ENCODE data around the gene UMODL1.

The UMODL1 gene

GRCh38 chr21:42171091-42172053, 100.3 kb downstream of the UMODL1 start:
- no peak for DNase-seq (ENCODE audit: low read depth)
- TF ChIP-seq CTCF (IDR thresholded peaks at IDR 0.05; ENCODE audit: low read depth, low read length) (no peak), MYC (IDR thresholded peaks at IDR 0.05; ENCODE audit: low read depth, low read length) (no peak), POLR2A (IDR thresholded peaks at IDR 0.05; ENCODE audit: extremely low read depth, insufficient read length) (no peak), MAX (IDR thresholded peaks at IDR 0.05; ENCODE audit: low read depth, low read length) (no peak)
- H3K4me3 ChIP-seq (ENCODE audit: low read depth, low read length), result no peak overlapping the region

- TF ChIP-seq MAX (IDR thresholded peaks at IDR 0.05; ENCODE audit: low read depth, low read length), result no peak
- TF ChIP-seq CTCF (IDR thresholded peaks at IDR 0.05; ENCODE audit: low read depth, low read length), result no peak
- no peak for TF ChIP-seq POLR2A (IDR thresholded peaks at IDR 0.05; ENCODE audit: extremely low read depth, insufficient read length)
- no peak for TF ChIP-seq MYC (IDR thresholded peaks at IDR 0.05; ENCODE audit: low read depth, low read length)
- H3K4me3 ChIP-seq (ENCODE audit: low read depth, low read length), result no peak overlapping the region
- no peak for DNase-seq (ENCODE audit: low read depth)
These were observed 101.7 kb downstream of the UMODL1 start for GRCh38 chr21:42172596-42173483.

GRCh38 chr21:42174173-42174572, 103.1 kb downstream of the UMODL1 start:
- TF ChIP-seq MAX (IDR thresholded peaks at IDR 0.05; ENCODE audit: low read depth, low read length) (no peak), CTCF (IDR thresholded peaks at IDR 0.05; ENCODE audit: low read depth, low read length) (no peak), POLR2A (IDR thresholded peaks at IDR 0.05; ENCODE audit: extremely low read depth, insufficient read length) (no peak), MYC (IDR thresholded peaks at IDR 0.05; ENCODE audit: low read depth, low read length) (no peak)
- no peak overlapping the region for H3K4me3 ChIP-seq (ENCODE audit: low read depth, low read length)
- no peak for DNase-seq (ENCODE audit: low read depth)

- no peak for DNase-seq (ENCODE audit: low read depth)
- no peak overlapping the region for H3K4me3 ChIP-seq (ENCODE audit: low read depth, low read length)
- TF ChIP-seq MYC (IDR thresholded peaks at IDR 0.05; ENCODE audit: low read depth, low read length), result no peak
- TF ChIP-seq CTCF (IDR thresholded peaks at IDR 0.05; ENCODE audit: low read depth, low read length), result no peak
These were observed 104.1 kb downstream of the UMODL1 start for GRCh38 chr21:42175110-42175710.

- no peak for DNase-seq (ENCODE audit: low read depth)
- TF ChIP-seq POLR2A (IDR thresholded peaks at IDR 0.05; ENCODE audit: extremely low read depth, insufficient read length), result no peak
- no peak for TF ChIP-seq MYC (IDR thresholded peaks at IDR 0.05; ENCODE audit: low read depth, low read length)
- TF ChIP-seq MAX (IDR thresholded peaks at IDR 0.05; ENCODE audit: low read depth, low read length), result no peak
- no peak for TF ChIP-seq CTCF (IDR thresholded peaks at IDR 0.05; ENCODE audit: low read depth, low read length)
- no peak overlapping the region for H3K4me3 ChIP-seq (ENCODE audit: low read depth, low read length)
These were observed 105.7 kb downstream of the UMODL1 start for GRCh38 chr21:42176859-42177258.

All from NB4 (cell line).